K562 (cell line): ENCODE results near the gene PRDM1. TPM values are rescaled to one million over a fixed set of nuclear protein-coding genes. Genes with fewer than 3 reads are reported as not detected.

Source experiments
- CBX8 ChIP-seq: fragments of 200-600 bp; sonication (generic); IDR thresholded peaks from 2 replicates; pipeline ENCODE4 v1.6.1; 2012; ENCODE audit warnings: borderline replicate concordance, mixed run types, low read depth, mild to moderate bottlenecking, moderate library complexity, mixed read lengths, low read length, control low read depth, inconsistent platforms; ENCODE audit not compliant: poor library complexity, severe bottlenecking; ENCODE audit errors: extremely low read depth
- CCAR2 ChIP-seq: fragments of 200-400 bp; formaldehyde crosslinking; IDR thresholded peaks from 2 replicates; pipeline ENCODE4 v1.6.1; 2017; ENCODE audit warnings: mild to moderate bottlenecking, low read depth, low read length
- DDX20 ChIP-seq: fragments of 450-650 bp; IDR thresholded peaks from 2 replicates; pipeline ENCODE4 v1.6.1; 2016; ENCODE audit warnings: missing genetic modification characterization, low read depth, mild to moderate bottlenecking, missing compliant biosample characterization, moderate library complexity
- FOXK1 ChIP-seq: sonication (generic); formaldehyde crosslinking; IDR thresholded peaks from 2 replicates; pipeline ENCODE4 v1.8.0; 2022; ENCODE audit warnings: missing genetic modification reagents, mild to moderate bottlenecking, borderline replicate concordance
- HMGN3 ChIP-seq: IDR thresholded peaks from 2 replicates; pipeline ENCODE4 v1.6.1; 2011; ENCODE audit warnings: borderline replicate concordance, low read depth, mild to moderate bottlenecking, mixed read lengths, low read length; ENCODE audit not compliant: insufficient read length; ENCODE audit errors: extremely low read depth
- IRF2 ChIP-seq: sonication (generic); formaldehyde crosslinking; IDR thresholded peaks from 2 replicates; pipeline ENCODE4 v1.8.1; 2022; ENCODE audit warnings: mild to moderate bottlenecking, missing genetic modification reagents
- KDM4B ChIP-seq, 2 experiments: fragments of 450-650 bp in 1 of 2; sonication (generic) in 1 of 2; IDR thresholded peaks; 2 replicates each; pipeline ENCODE4 v1.6.1; 2016 to 2017; ENCODE audit warnings: borderline replicate concordance in 2 of 2, antibody characterized with exemption in 1 of 2, low read depth in 1 of 2, mild to moderate bottlenecking in 1 of 2
- MECOM ChIP-seq: fragments of 250-450 bp; sonication (Bioruptor Pico); IDR thresholded peaks from 2 replicates; pipeline ENCODE4 v1.8.0; 2022; ENCODE audit warnings: inconsistent platforms
- RB1 ChIP-seq: fragments of 450-650 bp; IDR thresholded peaks from 2 replicates; pipeline ENCODE4 v1.6.1; 2017; ENCODE audit warnings: low read depth, mild to moderate bottlenecking
- SRSF1 ChIP-seq: fragments of 200-400 bp; formaldehyde crosslinking; IDR thresholded peaks from 2 replicates; pipeline ENCODE4 v1.6.1; 2017; ENCODE audit warnings: mild to moderate bottlenecking, low read depth, low read length, moderate library complexity
- STAT5B ChIP-seq: fragments of 250-450 bp; sonication (Bioruptor Pico); IDR thresholded peaks from 2 replicates; pipeline ENCODE4 v1.8.0; 2021; ENCODE audit warnings: mild to moderate bottlenecking, inconsistent platforms
- TSC22D4 ChIP-seq: fragments of 450-650 bp; IDR thresholded peaks from 2 replicates; pipeline ENCODE4 v1.6.1; 2016; ENCODE audit warnings: missing genetic modification characterization, missing biosample characterization, control low read depth
- ZBTB7A ChIP-seq: IDR thresholded peaks from 2 replicates; pipeline ENCODE4 v1.6.1; 2011; ENCODE audit warnings: low read depth, mild to moderate bottlenecking, low read length, moderate library complexity, borderline replicate concordance; ENCODE audit not compliant: control insufficient read depth
- ZC3H11A ChIP-seq: IDR thresholded peaks from 2 replicates; pipeline ENCODE4 v1.6.1; 2012; ENCODE audit warnings: low read depth, low read length, improper control_type of control experiment
- ZC3H8 ChIP-seq: fragments of 450-650 bp; IDR thresholded peaks from 2 replicates; pipeline ENCODE4 v1.6.1; 2017
- ZNF174 ChIP-seq: fragments of 250-450 bp; sonication (Bioruptor Pico); IDR thresholded peaks from 2 replicates; pipeline ENCODE4 v1.4.0; 2020; ENCODE audit warnings: mild to moderate bottlenecking
- ZNF224 ChIP-seq: sonication (generic); formaldehyde crosslinking; IDR thresholded peaks from 2 replicates; pipeline ENCODE4 v1.8.0; 2022; ENCODE audit warnings: mild to moderate bottlenecking, missing genetic modification reagents
- ZNF24 ChIP-seq: fragments of 450-650 bp; IDR thresholded peaks from 2 replicates; pipeline ENCODE4 v1.6.1; 2016
- ZNF695 ChIP-seq: fragments of 450-650 bp; formaldehyde crosslinking; IDR thresholded peaks from 2 replicates; pipeline ENCODE4 v1.4.0; 2020; ENCODE audit warnings: mild to moderate bottlenecking, moderate library complexity
- polyA plus RNA-seq, 8 experiments: library from polyadenylated mRNA; depleted of rRNA in 4 of 8; stranded (reverse) in 5 of 8; unstranded in 3 of 8; fragments of >200 nt; fragmentation: Nextera tagmentation in 2 of 8; fragmentation: Illumina TruSeq in 1 of 8; extraction: Ambion mirVana in 2 of 8; extraction: Trizol in 1 of 8; gene quantifications; 2 replicates each; pipeline versions ENCODE4 v1.2.1 to v1.2.3, GENCODE V29; 2011 to 2014; ENCODE audit warnings: inconsistent platforms in 1 of 8, missing spikeins in 1 of 8
- total RNA-seq, 7 experiments: library from RNA; depleted of rRNA in 6 of 7; stranded (reverse); fragments of >200 nt in 6 of 7; fragmentation: Illumina TruSeq in 2 of 7; extraction: Trizol in 2 of 7; gene quantifications; 2 replicates each; pipeline versions ENCODE4 v1.2.1 to v1.2.3, GENCODE V29; 2011 to 2021; ENCODE audit warnings: low replicate concordance in 1 of 7
- TF ChIP-seq, protein P1 (sequence below): fragments of 250-450 bp; sonication (Bioruptor Pico); IDR thresholded peaks from 2 replicates; pipeline ENCODE4 v1.8.0; 2022; ENCODE audit warnings: inconsistent platforms
- TF ChIP-seq, protein P2 (sequence below): sonication (generic); formaldehyde crosslinking; IDR thresholded peaks from 2 replicates; pipeline ENCODE4 v1.8.1; 2023; ENCODE audit warnings: mild to moderate bottlenecking, missing genetic modification reagents
- TF ChIP-seq, protein P3 (sequence below): fragments of 450-650 bp; formaldehyde crosslinking; IDR thresholded peaks from 2 replicates; pipeline ENCODE4 v1.4.0; 2022; ENCODE audit warnings: missing genetic modification characterization
- TF ChIP-seq, protein P4 (sequence below): IDR thresholded peaks from 2 replicates; pipeline ENCODE4 v1.6.1; 2014; ENCODE audit warnings: antibody characterized with exemption

Gene PRDM1
- total and polyA plus RNA-seq, 9 of the 15 experiments (the other 6 are each of a cell fraction or from before 2014, with no cell fraction given), result 0.09 to 0.89 (median 0.27) TPM

DNA sequence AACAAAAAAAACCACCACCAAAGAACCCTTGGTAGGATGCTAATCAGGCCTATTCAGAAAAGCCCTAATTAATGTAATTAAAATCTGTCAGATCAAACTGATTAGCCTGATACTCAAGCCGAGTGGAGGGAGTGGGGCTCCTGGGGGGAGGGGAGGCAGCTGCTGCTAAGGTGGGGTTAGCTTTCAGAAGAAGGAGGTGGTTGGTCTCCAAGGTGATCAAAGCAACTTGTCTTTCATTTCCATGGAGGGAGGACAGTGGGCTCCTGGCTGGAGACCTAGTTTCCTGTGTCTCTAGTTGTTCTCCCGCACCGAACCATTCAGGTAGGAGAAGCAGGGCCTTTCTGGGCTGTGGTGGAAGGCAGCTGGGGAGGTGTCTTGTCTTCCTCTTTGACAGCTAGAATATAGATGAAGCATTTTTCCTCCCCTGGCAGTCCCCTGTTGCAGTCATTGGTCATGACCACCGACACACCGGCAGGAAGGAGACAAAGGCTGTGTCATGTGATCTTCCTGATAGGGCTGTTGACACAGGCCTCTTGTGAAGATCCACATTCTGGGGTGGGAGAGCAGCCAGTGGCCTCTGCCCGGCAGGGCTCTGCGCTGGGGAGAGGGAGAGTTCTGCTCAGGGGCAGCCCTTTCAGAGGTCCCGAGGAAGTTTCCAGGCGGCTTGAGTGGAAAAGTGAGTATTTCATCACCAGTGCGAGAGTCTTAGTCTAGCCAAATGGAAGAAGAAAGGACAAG, 39.9 kb upstream of the PRDM1 start (continued):
- TF ChIP-seq, protein P1, sequence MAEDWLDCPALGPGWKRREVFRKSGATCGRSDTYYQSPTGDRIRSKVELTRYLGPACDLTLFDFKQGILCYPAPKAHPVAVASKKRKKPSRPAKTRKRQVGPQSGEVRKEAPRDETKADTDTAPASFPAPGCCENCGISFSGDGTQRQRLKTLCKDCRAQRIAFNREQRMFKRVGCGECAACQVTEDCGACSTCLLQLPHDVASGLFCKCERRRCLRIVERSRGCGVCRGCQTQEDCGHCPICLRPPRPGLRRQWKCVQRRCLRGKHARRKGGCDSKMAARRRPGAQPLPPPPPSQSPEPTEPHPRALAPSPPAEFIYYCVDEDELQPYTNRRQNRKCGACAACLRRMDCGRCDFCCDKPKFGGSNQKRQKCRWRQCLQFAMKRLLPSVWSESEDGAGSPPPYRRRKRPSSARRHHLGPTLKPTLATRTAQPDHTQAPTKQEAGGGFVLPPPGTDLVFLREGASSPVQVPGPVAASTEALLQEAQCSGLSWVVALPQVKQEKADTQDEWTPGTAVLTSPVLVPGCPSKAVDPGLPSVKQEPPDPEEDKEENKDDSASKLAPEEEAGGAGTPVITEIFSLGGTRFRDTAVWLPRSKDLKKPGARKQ (CRISPR knock-in tag), result no peak
- no peak for TF ChIP-seq KDM4B (IDR thresholded peaks at IDR 0.05; ENCODE audit: borderline replicate concordance in 2 of 2, low read depth in 1 of 2)
- no peak for TF ChIP-seq ZNF24
- TF ChIP-seq TSC22D4 (tag), result no peak
- TF ChIP-seq, protein P2, sequence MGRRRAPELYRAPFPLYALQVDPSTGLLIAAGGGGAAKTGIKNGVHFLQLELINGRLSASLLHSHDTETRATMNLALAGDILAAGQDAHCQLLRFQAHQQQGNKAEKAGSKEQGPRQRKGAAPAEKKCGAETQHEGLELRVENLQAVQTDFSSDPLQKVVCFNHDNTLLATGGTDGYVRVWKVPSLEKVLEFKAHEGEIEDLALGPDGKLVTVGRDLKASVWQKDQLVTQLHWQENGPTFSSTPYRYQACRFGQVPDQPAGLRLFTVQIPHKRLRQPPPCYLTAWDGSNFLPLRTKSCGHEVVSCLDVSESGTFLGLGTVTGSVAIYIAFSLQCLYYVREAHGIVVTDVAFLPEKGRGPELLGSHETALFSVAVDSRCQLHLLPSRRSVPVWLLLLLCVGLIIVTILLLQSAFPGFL (CRISPR knock-in tag), result no peak
- TF ChIP-seq FOXK1 (CRISPR knock-in tag), result no peak
- TF ChIP-seq CBX8, result no peak
- no peak for TF ChIP-seq SRSF1
- TF ChIP-seq HMGN3, result no peak
- TF ChIP-seq MECOM (CRISPR knock-in tag), result no peak; the same call in 1 of the 2 replicates
- TF ChIP-seq, protein P3, sequence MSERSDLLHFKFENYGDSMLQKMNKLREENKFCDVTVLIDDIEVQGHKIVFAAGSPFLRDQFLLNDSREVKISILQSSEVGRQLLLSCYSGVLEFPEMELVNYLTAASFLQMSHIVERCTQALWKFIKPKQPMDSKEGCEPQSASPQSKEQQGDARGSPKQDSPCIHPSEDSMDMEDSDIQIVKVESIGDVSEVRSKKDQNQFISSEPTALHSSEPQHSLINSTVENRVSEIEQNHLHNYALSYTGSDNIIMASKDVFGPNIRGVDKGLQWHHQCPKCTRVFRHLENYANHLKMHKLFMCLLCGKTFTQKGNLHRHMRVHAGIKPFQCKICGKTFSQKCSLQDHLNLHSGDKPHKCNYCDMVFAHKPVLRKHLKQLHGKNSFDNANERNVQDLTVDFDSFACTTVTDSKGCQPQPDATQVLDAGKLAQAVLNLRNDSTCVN (CRISPR knock-in tag), result no peak
- no peak for TF ChIP-seq ZNF174 (CRISPR knock-in tag)
- TF ChIP-seq ZC3H8, result no peak
- no peak for TF ChIP-seq DDX20 (tag)
- TF ChIP-seq ZC3H11A, result no peak
- TF ChIP-seq, protein P4, sequence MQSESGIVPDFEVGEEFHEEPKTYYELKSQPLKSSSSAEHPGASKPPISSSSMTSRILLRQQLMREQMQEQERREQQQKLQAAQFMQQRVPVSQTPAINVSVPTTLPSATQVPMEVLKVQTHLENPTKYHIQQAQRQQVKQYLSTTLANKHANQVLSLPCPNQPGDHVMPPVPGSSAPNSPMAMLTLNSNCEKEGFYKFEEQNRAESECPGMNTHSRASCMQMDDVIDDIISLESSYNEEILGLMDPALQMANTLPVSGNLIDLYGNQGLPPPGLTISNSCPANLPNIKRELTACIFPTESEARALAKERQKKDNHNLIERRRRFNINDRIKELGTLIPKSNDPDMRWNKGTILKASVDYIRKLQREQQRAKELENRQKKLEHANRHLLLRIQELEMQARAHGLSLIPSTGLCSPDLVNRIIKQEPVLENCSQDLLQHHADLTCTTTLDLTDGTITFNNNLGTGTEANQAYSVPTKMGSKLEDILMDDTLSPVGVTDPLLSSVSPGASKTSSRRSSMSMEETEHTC, result 0 out of 2 replicates have a peak, but pooled peaks have one; percentile 51
- no peak for TF ChIP-seq CCAR2
- TF ChIP-seq ZBTB7A, result no peak
- no peak for TF ChIP-seq ZNF224 (CRISPR knock-in tag)
- no peak for TF ChIP-seq ZNF695 (CRISPR knock-in tag)
- TF ChIP-seq STAT5B (CRISPR knock-in tag), result no peak
- no peak for TF ChIP-seq RB1
- TF ChIP-seq IRF2 (CRISPR knock-in tag), result no peak
